ENCODE measurements around the gene MBLAC1. TPM values are rescaled to one million over a fixed set of nuclear protein-coding genes. Genes with fewer than 3 reads are reported as not detected.

MBLAC1 gene
- total RNA-seq, 6 donors from 2014 or later, result 1.0 to 11.4 (median 3.3) TPM

- peak; percentile 99 for DNase-seq
- WGBS, 2 donors, result 2% methylated on average over 16 to 30 of the region's 55 CpGs
- ATAC-seq (ENCODE audit: low FRiP score in 2 of 2), result peak; percentile 98
- no peaks in the 10 kb centered on the region for H3K27me3 ChIP-seq
- H3K4me1 ChIP-seq, result peaks cover 19 to 39% (median 24%) of the 10 kb centered on the region in 4 donors
- H3K9me3 ChIP-seq, result no peaks in the 10 kb centered on the region
- TF ChIP-seq EP300 (IDR thresholded peaks at IDR 0.05) (peak in 2 of 4 donors; percentile 10 to 76), POLR2AphosphoS5 (IDR thresholded peaks at IDR 0.05) (peak; percentile 87 to 93), POLR2A (IDR thresholded peaks at IDR 0.05) (peak in 3 of 4 donors; percentile 72 to 77 (median 73)), CTCF (IDR thresholded peaks at IDR 0.05) (peak; percentile 84 to 98 (median 97))
- peak within 1 kb of the TSS; percentile 84 to 94 (median 88) for H3K27ac ChIP-seq
- peak within 1 kb of the TSS; percentile 59 to 87 (median 82) for H3K4me3 ChIP-seq
- H3K36me3 ChIP-seq, result peaks cover 3 to 32% (median 10%) of the 10 kb centered on the region in 4 donors
Observed at GRCh38 chr7:100081535-100082102, 45.1 kb upstream of the MBLAC1 start, which contains the start of gene ZNF3. TSS of gene ZNF3 (minus strand) at chr7:100081723. CDS start at chr7:100077357, 4,366 bp downstream.

- Histone ChIP-seq H3K36me3 (peaks cover 0 to 20% (median 3%) of the 10 kb centered on the region in 4 donors), H3K27ac (peak overlapping the region in 1 of 4 donors; percentile 43), H3K9me3 (no peaks in the 10 kb centered on the region)
Observed at GRCh38 chr7:100082978-100083377, 43.8 kb upstream of the MBLAC1 start.

GRCh38 chr7:100085515-100085914 is 41.3 kb upstream of the MBLAC1 start:
- peaks cover 0 to under 1% (median under 1%) of the 10 kb centered on the region in 4 donors for H3K36me3 ChIP-seq
- WGBS, 2 donors, result 31 to 52% methylated on average over 3 of the region's 3 CpGs
- ATAC-seq (ENCODE audit: low FRiP score in 2 of 2) (no peak), DNase-seq (no peak)
- no peaks in the 10 kb centered on the region for H3K9me3 ChIP-seq
- H3K4me3 ChIP-seq, result no peak overlapping the region
- no peak overlapping the region for H3K27ac ChIP-seq
- no peaks in the 10 kb centered on the region for H3K27me3 ChIP-seq
- H3K4me1 ChIP-seq, result peaks cover 21 to 39% (median 30%) of the 10 kb centered on the region in 4 donors
- TF ChIP-seq CTCF (IDR thresholded peaks at IDR 0.05) (no peak), POLR2A (IDR thresholded peaks at IDR 0.05) (no peak), EP300 (IDR thresholded peaks at IDR 0.05) (no peak), POLR2AphosphoS5 (IDR thresholded peaks at IDR 0.05) (no peak)

More at GRCh38 chr7:100082978-100083377, 43.8 kb upstream of the MBLAC1 start:
- Histone ChIP-seq H3K4me1 (peaks cover 20 to 41% (median 25%) of the 10 kb centered on the region in 4 donors), H3K27me3 (no peaks in the 10 kb centered on the region), H3K4me3 (peak overlapping the region in 1 of 4 donors; percentile 80)
- no peak for DNase-seq
- 57 to 62% methylated on average over 4 of the region's 4 CpGs for WGBS, 2 donors
- no peak for TF ChIP-seq POLR2AphosphoS5 (IDR thresholded peaks at IDR 0.05)
- TF ChIP-seq CTCF (IDR thresholded peaks at IDR 0.05), result no peak
- no peak for TF ChIP-seq POLR2A (IDR thresholded peaks at IDR 0.05)
- TF ChIP-seq EP300 (IDR thresholded peaks at IDR 0.05), result no peak
- no peak for ATAC-seq (ENCODE audit: low FRiP score in 2 of 2)

GRCh38 chr7:100087055-100087750 is 39.6 kb upstream of the MBLAC1 start:
- Histone ChIP-seq H3K9me3 (no peaks in the 10 kb centered on the region), H3K4me3 (no peak overlapping the region), H3K27me3 (no peaks in the 10 kb centered on the region), H3K36me3 (peaks cover 14 to 18% (median 17%) of the 10 kb centered on the region in 4 donors), H3K27ac (no peak overlapping the region), H3K4me1 (peaks cover 17 to 28% (median 21%) of the 10 kb centered on the region in 4 donors)
- no peak for ATAC-seq (ENCODE audit: low FRiP score in 2 of 2)
- no peak for DNase-seq
- WGBS, 2 donors, result 84 to 86% methylated on average over 10 of the region's 10 CpGs
- no peak for TF ChIP-seq POLR2AphosphoS5 (IDR thresholded peaks at IDR 0.05)
- TF ChIP-seq CTCF (IDR thresholded peaks at IDR 0.05), result no peak
- TF ChIP-seq POLR2A (IDR thresholded peaks at IDR 0.05), result no peak
- no peak for TF ChIP-seq EP300 (IDR thresholded peaks at IDR 0.05)
